ACC112 (cell line): ENCODE results near the gene TUT1.
"Not testable (repeated sequence)": the region's sequence is repeated elsewhere in the genome, so short reads cannot be mapped to it uniquely, and the experiment has no call there.

ENCODE experiments used
- H2AFZ ChIP-seq: fragments of 200-600 bp; sonication (generic); one replicate; pipeline ENCODE4 v1.6.0; 2017; ENCODE audit warnings: antibody characterized with exemption, low read length; ENCODE audit not compliant: unreplicated experiment
- H3K27ac ChIP-seq: fragments of 200-600 bp; sonication (generic); 2 replicates; pipeline ENCODE4 v1.5.1; 2014; ENCODE audit warnings: low read depth, mild to moderate bottlenecking, antibody characterized with exemption, low read length, moderate library complexity
- H3K27me3 ChIP-seq: fragments of 200-600 bp; sonication (generic); 2 replicates; pipeline ENCODE4 v1.6.1; 2014; ENCODE audit warnings: mild to moderate bottlenecking, antibody characterized with exemption, low read length, moderate library complexity, mixed read lengths; ENCODE audit not compliant: insufficient read depth
- H3K36me3 ChIP-seq: fragments of 200-600 bp; sonication (generic); 2 replicates; pipeline ENCODE4 v1.6.1; 2016; ENCODE audit warnings: mild to moderate bottlenecking, antibody characterized with exemption, low read length, moderate library complexity, mixed read lengths; ENCODE audit not compliant: insufficient read depth
- H3K4me1 ChIP-seq: fragments of 200-600 bp; sonication (generic); one replicate; pipeline ENCODE4 v1.6.1; 2016; ENCODE audit warnings: low read length, mixed read lengths; ENCODE audit not compliant: insufficient read depth, unreplicated experiment, control insufficient read depth
- H3K4me3 ChIP-seq: fragments of 200-600 bp; sonication (generic); 2 replicates; pipeline ENCODE4 v1.5.1; 2014; ENCODE audit warnings: mild to moderate bottlenecking, low read depth, low read length
- H3K79me2 ChIP-seq: fragments of 200-600 bp; sonication (generic); one replicate; pipeline ENCODE4 v1.6.0; 2016; ENCODE audit warnings: low read length; ENCODE audit not compliant: control insufficient read depth, unreplicated experiment, insufficient read depth

The TUT1 gene

GRCh38 chr11:62567018-62567633, 24.2 kb downstream of the TUT1 start:
- 0 out of 2 replicates have a peak overlapping the region, but pooled peaks have one; percentile 1 for H3K27ac ChIP-seq
- H3K4me1 ChIP-seq = peaks cover 30% of the 10 kb centered on the region
- no peak overlapping the region for H2AFZ ChIP-seq
- no peak overlapping the region for H3K4me3 ChIP-seq
- H3K36me3 ChIP-seq = peaks cover 37% of the 10 kb centered on the region
- H3K27me3 ChIP-seq = no peaks in the 10 kb centered on the region
- H3K79me2 ChIP-seq = peaks cover 75% of the 10 kb centered on the region

GRCh38 chr11:62566247-62566646, 25.1 kb downstream of the TUT1 start:
- Histone ChIP-seq H3K4me1 (peaks cover 26% of the 10 kb centered on the region), H3K4me3 (no peak overlapping the region), H3K27ac (no peak overlapping the region), H3K79me2 (peaks cover 67% of the 10 kb centered on the region), H2AFZ (no peak overlapping the region), H3K36me3 (peaks cover 28% of the 10 kb centered on the region), H3K27me3 (no peaks in the 10 kb centered on the region)

GRCh38 chr11:62565100-62565802, 26.1 kb downstream of the TUT1 start:
- Histone ChIP-seq H3K27me3 (no peaks in the 10 kb centered on the region), H3K4me3 (no peak overlapping the region), H3K4me1 (peaks cover 26% of the 10 kb centered on the region), H3K27ac (peak overlapping the region; percentile 10; the same call in 1 of the 2 replicates), H3K79me2 (peaks cover 58% of the 10 kb centered on the region), H3K36me3 (peaks cover 26% of the 10 kb centered on the region), H2AFZ (no peak overlapping the region)

DNA sequence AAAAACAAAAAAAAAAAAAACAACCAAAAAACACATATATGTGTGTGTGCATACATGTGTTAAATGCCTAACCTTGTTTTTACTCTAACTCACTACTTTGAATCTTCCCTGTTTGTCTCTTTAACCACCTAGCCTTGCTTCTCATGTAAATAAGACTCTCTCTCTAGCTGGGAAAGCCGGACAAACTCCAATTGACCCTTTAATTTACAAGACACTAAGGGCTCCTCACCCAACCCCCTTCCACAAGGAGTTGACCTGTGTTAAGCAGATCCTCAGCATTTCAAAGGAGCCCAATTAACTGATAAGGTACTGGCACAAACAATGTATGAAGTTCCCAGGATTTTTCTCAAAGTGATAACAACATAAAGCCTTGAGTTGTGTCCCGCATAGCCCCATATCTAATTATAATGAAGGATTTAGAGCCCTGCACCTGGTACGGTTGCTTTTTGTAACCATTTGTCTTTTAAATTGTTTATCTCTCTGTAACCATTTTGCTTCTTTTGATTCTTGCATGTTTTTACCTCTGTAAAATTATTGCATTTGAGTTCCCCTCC, 29.6 kb downstream of the TUT1 start:
- Histone ChIP-seq H3K4me1 (peaks cover 54% of the 10 kb centered on the region), H3K79me2 (peaks cover 41% of the 10 kb centered on the region), H3K36me3 (peaks cover 21% of the 10 kb centered on the region), H3K27ac (peak overlapping the region; percentile 30)
- not testable (repeated sequence) for H3K27me3 ChIP-seq, H2AFZ ChIP-seq, H3K4me3 ChIP-seq

DNA sequence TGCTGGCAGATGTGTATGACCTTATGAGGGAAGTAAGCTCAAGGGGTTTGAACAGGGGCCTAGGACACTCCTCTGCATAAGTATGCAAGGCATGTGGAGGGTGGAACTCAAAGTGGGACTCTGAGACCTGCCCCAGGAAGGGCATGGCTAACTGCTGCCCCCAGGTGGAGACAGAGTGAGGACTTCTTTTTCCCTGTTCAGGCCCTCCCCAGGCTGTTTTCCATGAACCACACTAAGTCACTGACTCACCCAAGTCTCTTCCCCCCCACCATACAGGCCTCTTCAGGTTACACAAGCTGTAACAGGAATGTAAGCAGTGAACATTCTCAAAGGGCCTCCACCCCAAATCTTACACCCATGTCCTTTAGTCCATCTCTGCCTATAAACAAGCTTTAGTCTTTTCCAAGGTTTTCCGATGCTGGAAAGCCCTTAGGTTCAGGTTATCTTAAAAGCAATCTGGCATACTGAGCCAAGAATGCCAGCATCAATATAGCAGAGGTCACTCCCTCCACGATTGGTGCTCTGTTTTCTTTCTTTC, 30.7 kb downstream of the TUT1 start:
- Histone ChIP-seq H3K4me3 (no peak overlapping the region), H3K27me3 (no peaks in the 10 kb centered on the region), H3K79me2 (peaks cover 30% of the 10 kb centered on the region), H3K27ac (peak overlapping the region; percentile 62), H2AFZ (no peak overlapping the region), H3K4me1 (peaks cover 60% of the 10 kb centered on the region), H3K36me3 (peaks cover 11% of the 10 kb centered on the region)

GRCh38 chr11:62559626-62560025, 31.7 kb downstream of the TUT1 start:
- not testable (repeated sequence) for H3K36me3 ChIP-seq

GRCh38 chr11:62559204-62559603, 32.1 kb downstream of the TUT1 start:
- Histone ChIP-seq H3K27ac (peak overlapping the region; percentile 62), H3K79me2 (peaks cover 27% of the 10 kb centered on the region), H2AFZ (no peak overlapping the region), H3K4me1 (peaks cover 73% of the 10 kb centered on the region), H3K27me3 (no peaks in the 10 kb centered on the region), H3K4me3 (no peak overlapping the region), H3K36me3 (peaks cover 8% of the 10 kb centered on the region)

More at GRCh38 chr11:62559626-62560025, 31.7 kb downstream of the TUT1 start:
- H3K27me3 ChIP-seq, H2AFZ ChIP-seq, H3K4me3 ChIP-seq: not testable (repeated sequence)
- Histone ChIP-seq H3K79me2 (peaks cover 27% of the 10 kb centered on the region), H3K27ac (peak overlapping the region; percentile 62), H3K4me1 (peaks cover 69% of the 10 kb centered on the region)

- Histone ChIP-seq H3K4me1 (peaks cover 77% of the 10 kb centered on the region), H3K27ac (peak overlapping the region; percentile 62; the same call in 1 of the 2 replicates), H3K79me2 (peaks cover 23% of the 10 kb centered on the region), H3K27me3 (no peaks in the 10 kb centered on the region), H3K36me3 (peaks cover 8% of the 10 kb centered on the region), H3K4me3 (no peak overlapping the region), H2AFZ (no peak overlapping the region)
These were observed 32.7 kb downstream of the TUT1 start for GRCh38 chr11:62558669-62559068.

GRCh38 chr11:62556875-62557631, 34.3 kb downstream of the TUT1 start:
- Histone ChIP-seq H3K79me2 (peaks cover 17% of the 10 kb centered on the region), H3K27ac (peak overlapping the region; percentile 100), H3K36me3 (peaks cover 8% of the 10 kb centered on the region), H3K4me1 (peaks cover 83% of the 10 kb centered on the region), H2AFZ (no peak overlapping the region), H3K4me3 (peak overlapping the region; percentile 15), H3K27me3 (no peaks in the 10 kb centered on the region)

DNA sequence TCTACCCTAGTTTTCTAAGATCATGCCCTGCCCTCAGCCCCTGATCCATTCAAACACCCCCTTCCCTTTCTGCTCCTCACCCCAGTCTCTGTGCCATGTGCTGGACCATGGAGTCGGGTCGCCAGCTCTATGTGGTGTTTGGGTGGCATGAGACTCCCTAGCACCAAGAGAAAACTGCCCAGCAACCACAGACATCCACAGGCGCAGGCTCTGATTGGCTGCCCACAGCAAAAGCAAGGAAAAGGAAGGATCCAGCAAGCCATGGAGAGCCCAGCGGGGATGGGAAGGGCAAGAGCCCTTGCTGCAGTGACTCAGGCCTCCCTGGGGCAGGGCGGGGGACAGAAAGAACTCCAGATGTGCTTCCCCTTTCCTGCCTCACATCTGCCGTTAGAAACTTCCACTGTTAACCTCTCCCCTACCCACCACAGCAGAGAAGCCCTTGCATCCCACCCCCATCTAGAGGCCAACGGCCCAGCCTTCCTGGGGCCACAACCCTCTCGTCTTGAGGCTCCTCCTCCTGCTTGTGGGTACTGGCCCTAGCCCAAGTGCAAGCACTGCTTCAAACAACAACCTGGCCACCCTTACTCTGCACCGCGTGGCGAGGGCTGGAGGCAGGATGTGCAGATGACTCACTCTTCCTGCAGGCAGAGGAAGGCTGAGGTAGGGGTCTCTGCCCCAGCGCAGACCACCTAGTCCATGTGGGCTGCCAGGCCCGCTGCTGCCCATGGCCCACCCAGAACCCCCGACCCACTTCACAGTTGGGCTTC, 35.0 kb downstream of the TUT1 start:
- no peaks in the 10 kb centered on the region for H3K27me3 ChIP-seq
- H3K4me3 ChIP-seq = peak overlapping the region; percentile 63
- peaks cover 17% of the 10 kb centered on the region for H3K79me2 ChIP-seq
- H3K27ac ChIP-seq = peak overlapping the region; percentile 100
- H3K36me3 ChIP-seq = peaks cover 8% of the 10 kb centered on the region
- H3K4me1 ChIP-seq = peaks cover 85% of the 10 kb centered on the region
- no peak overlapping the region for H2AFZ ChIP-seq
